IgD-negative memory B cell (primary cell): ENCODE measurements around the gene ZNF593. TPM values are rescaled to one million over a fixed set of nuclear protein-coding genes. Genes with fewer than 3 reads are reported as not detected.
A peak's percentile ranks its signal among the peaks of the same experiment; 100 is the strongest.

Experiments used
- H3K27ac Mint-ChIP-seq, 3 donors: one replicate each; pipeline ENCODE4 v1.8.0; 2020 to 2022; ENCODE audit warnings: mild to moderate bottlenecking in 3 of 3, mixed read lengths in 3 of 3, moderate library complexity in 1 of 3
- H3K27me3 Mint-ChIP-seq: one replicate; pipeline ENCODE4 v1.8.0; 2021; ENCODE audit warnings: mixed read lengths
- H3K36me3 Mint-ChIP-seq: one replicate; pipeline ENCODE4 v1.8.0; 2020; ENCODE audit warnings: mild to moderate bottlenecking, mixed read lengths
- H3K4me1 Mint-ChIP-seq, 3 donors: one replicate each; pipeline ENCODE4 v1.8.0; 2020 to 2022; ENCODE audit warnings: mixed read lengths in 3 of 3, mild to moderate bottlenecking in 1 of 3
- H3K4me3 Mint-ChIP-seq, 4 donors: one replicate each; pipeline ENCODE4 v1.8.0; 2020 to 2022; ENCODE audit warnings: mild to moderate bottlenecking in 4 of 4, mixed read lengths in 4 of 4, moderate library complexity in 3 of 4
- H3K9me3 Mint-ChIP-seq, 3 donors: one replicate each; pipeline ENCODE4 v1.8.0; 2020 to 2021; ENCODE audit warnings: mixed read lengths in 3 of 3, mild to moderate bottlenecking in 1 of 3
- polyA plus RNA-seq: library from polyadenylated mRNA; unstranded; fragments of 300-500 nt; fragmentation: Illumina TruSeq; gene quantifications from one replicate; pipeline ENCODE4 v1.2.3, GENCODE V29; 2021

ZNF593 gene
- polyA plus RNA-seq, 1 donor from 2014 or later, result 43.7 TPM

- Mint-ChIP-seq H3K9me3 (no peaks in the 10 kb centered on the region), H3K36me3 (peaks cover 2% of the 10 kb centered on the region), H3K4me1 (peaks cover 0 to 3% (median 0%) of the 10 kb centered on the region in 3 donors), H3K27me3 (peaks cover 7% of the 10 kb centered on the region), H3K4me3 (no peak overlapping the region), H3K27ac (no peak overlapping the region)
These were observed 26.1 kb downstream of the ZNF593 start for GRCh38 chr1:26195805-26196204.

DNA sequence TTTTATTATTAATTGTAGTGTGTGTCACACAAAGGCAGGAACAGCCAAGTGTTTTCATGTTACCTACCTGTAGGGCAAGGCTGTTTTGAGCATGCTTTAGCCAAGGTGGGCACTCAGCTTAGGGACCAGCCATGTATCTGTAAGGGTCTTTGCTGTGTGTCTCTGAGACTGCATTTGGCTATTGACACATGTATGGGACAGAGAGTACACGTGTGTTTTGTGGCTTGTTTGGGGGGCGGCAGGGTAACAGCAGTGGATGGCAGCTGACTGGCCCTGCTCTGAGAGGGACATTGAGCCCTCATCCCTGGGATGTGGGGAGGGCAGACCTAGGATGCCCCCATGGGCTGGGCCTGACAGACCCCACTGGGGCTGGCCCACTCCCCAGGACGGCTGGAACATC, 27.6 kb downstream of the ZNF593 start:
- Mint-ChIP-seq H3K4me3 (no peak overlapping the region), H3K36me3 (peaks cover 2% of the 10 kb centered on the region), H3K27ac (no peak overlapping the region), H3K9me3 (no peaks in the 10 kb centered on the region), H3K27me3 (peaks cover 7% of the 10 kb centered on the region), H3K4me1 (peaks cover 0 to 13% (median 10%) of the 10 kb centered on the region in 3 donors)

- Mint-ChIP-seq H3K27me3 (peaks cover 5% of the 10 kb centered on the region), H3K27ac (no peak overlapping the region)
These were observed 28.1 kb downstream of the ZNF593 start for GRCh38 chr1:26197813-26198212.

DNA sequence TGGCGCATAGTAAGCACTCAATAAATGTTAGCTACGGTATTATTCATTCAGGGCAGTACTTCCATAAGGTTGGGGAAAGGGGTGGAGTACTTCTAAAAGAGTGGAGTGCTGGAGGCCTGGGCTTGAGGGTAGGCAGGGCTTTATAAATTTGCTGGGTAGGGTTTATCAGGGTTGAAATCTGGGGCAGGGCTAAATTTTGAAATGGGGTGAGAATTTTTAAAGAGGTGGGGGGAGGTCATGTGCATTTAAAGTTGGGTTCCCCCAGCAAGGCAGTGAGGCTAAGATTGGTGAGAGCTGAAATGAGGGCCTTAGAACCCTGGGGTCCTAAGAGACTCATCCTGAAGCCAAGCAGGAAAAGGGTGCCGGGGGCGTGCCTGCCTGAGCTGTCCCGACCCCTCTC, 30.7 kb downstream of the ZNF593 start:
- Mint-ChIP-seq H3K4me1 (peaks cover 0 to 13% (median 10%) of the 10 kb centered on the region in 3 donors), H3K27me3 (peaks cover 10% of the 10 kb centered on the region), H3K4me3 (peak overlapping the region in 1 of 4 donors; percentile 84), H3K9me3 (no peaks in the 10 kb centered on the region), H3K36me3 (peaks cover 3% of the 10 kb centered on the region), H3K27ac (no peak overlapping the region)

More at GRCh38 chr1:26197813-26198212, 28.1 kb downstream of the ZNF593 start:
- Mint-ChIP-seq H3K4me3 (no peak overlapping the region), H3K9me3 (no peaks in the 10 kb centered on the region), H3K36me3 (peaks cover 3% of the 10 kb centered on the region), H3K4me1 (peaks cover 0 to 13% (median 10%) of the 10 kb centered on the region in 3 donors)

DNA sequence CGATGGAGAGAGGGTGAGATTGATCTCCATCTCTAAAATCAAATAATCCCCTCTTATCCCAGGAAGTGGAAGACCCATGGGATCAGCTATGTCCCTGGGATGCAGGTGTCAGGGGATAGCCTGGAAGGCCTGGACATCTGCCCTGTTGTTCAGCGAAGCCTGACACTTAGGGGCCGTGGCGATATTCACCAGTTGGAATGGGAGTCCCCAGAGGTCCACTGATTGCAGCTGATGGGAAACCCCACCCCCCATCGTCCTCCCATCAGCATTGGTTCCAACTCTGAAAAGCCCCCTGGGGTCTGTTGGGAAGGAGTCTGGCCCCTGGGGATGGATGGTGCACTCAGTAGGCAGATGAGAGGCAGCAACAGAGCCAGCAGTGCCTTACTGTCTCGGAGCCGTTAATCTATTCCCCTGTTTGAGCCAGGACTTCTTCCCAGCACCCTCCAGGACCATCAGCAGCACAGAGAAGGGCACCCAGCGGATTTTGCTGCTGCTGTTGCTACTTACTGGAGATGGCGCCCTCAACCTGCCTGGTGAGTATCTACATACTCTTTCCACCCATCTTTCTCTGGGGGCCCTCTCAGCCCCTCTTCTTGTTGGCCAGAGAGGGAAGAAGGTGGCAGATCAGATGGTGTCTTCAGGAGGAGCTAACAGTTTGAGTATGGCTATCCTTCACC, 34.1 kb downstream of the ZNF593 start:
- H3K27ac Mint-ChIP-seq, result no peak overlapping the region
- peaks cover 12% of the 10 kb centered on the region for H3K27me3 Mint-ChIP-seq
- H3K36me3 Mint-ChIP-seq, result peaks cover 1% of the 10 kb centered on the region
- no peak overlapping the region for H3K4me3 Mint-ChIP-seq
- peaks cover 0 to 13% (median 10%) of the 10 kb centered on the region in 3 donors for H3K4me1 Mint-ChIP-seq
- no peaks in the 10 kb centered on the region for H3K9me3 Mint-ChIP-seq

- Mint-ChIP-seq H3K9me3 (no peaks in the 10 kb centered on the region), H3K4me1 (no peaks in the 10 kb centered on the region), H3K36me3 (no peaks in the 10 kb centered on the region), H3K27ac (no peak overlapping the region), H3K4me3 (no peak overlapping the region), H3K27me3 (peaks cover 4% of the 10 kb centered on the region)
These were observed 40.6 kb downstream of the ZNF593 start for GRCh38 chr1:26210147-26210870.

GRCh38 chr1:26212726-26213125, 43.0 kb downstream of the ZNF593 start:
- Mint-ChIP-seq H3K27ac (no peak overlapping the region), H3K4me3 (no peak overlapping the region), H3K4me1 (no peaks in the 10 kb centered on the region), H3K36me3 (no peaks in the 10 kb centered on the region), H3K27me3 (peaks cover 2% of the 10 kb centered on the region), H3K9me3 (no peaks in the 10 kb centered on the region)

DNA sequence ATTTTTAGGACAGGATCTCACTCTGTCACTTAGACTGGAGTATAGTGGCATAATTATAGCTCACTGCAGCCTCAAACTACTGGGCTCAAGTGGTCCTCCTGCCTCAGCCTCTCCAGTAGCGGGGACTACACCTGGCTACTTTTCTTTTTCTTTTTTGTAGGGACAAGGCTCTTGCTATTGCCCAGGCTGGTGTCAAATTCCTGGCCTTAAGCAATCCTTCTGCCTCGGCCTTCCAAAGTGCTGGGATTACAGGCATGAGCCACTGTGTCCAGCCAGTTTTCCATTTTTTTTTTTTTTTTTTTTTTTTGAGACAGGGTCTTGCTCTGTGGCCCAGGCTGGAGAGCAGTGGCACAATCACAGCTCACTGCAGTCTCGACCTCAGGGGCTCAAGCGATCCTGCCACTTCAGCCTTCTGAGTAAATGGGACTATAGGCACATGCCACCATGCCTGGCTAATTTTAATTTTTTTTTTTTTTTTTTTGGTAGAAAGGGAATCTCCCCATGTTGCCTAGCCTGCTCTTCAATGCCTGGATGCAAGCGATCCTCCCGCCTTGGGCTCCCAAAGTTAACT, 43.7 kb downstream of the ZNF593 start:
- Mint-ChIP-seq H3K4me3 (no peak overlapping the region), H3K36me3 (no peaks in the 10 kb centered on the region), H3K4me1 (no peaks in the 10 kb centered on the region), H3K9me3 (no peaks in the 10 kb centered on the region), H3K27ac (no peak overlapping the region), H3K27me3 (peaks cover 2% of the 10 kb centered on the region)

- Mint-ChIP-seq H3K4me3 (no peak overlapping the region), H3K27me3 (peaks cover 4% of the 10 kb centered on the region), H3K36me3 (no peaks in the 10 kb centered on the region), H3K27ac (no peak overlapping the region), H3K4me1 (no peaks in the 10 kb centered on the region), H3K9me3 (no peaks in the 10 kb centered on the region)
These were observed 45.5 kb downstream of the ZNF593 start for GRCh38 chr1:26215246-26215645.

- Mint-ChIP-seq H3K27ac (no peak overlapping the region), H3K4me1 (no peaks in the 10 kb centered on the region), H3K36me3 (no peaks in the 10 kb centered on the region), H3K9me3 (no peaks in the 10 kb centered on the region), H3K4me3 (no peak overlapping the region), H3K27me3 (peaks cover 8% of the 10 kb centered on the region)
These were observed 49.3 kb downstream of the ZNF593 start for GRCh38 chr1:26218906-26219494.

Other genes with a start within 250 kb of the ZNF593 start
- 8.6 TPM for gene PAFAH2, start 171.8 kb upstream of the ZNF593 start, polyA plus RNA-seq
- not detected for gene EXTL1, start 148.1 kb upstream of the ZNF593 start, polyA plus RNA-seq
- not detected for gene SLC30A2, start 123.8 kb upstream of the ZNF593 start, polyA plus RNA-seq
- gene TRIM63, start 102.3 kb upstream of the ZNF593 start, polyA plus RNA-seq, result not detected
- 3.7 TPM for gene PDIK1L, start 58.1 kb upstream of the ZNF593 start, polyA plus RNA-seq
- not detected for gene FAM110D, start 10.8 kb upstream of the ZNF593 start, polyA plus RNA-seq
- gene C1orf232, start 945 bp upstream of the ZNF593 start, polyA plus RNA-seq, result not detected
- gene ZNF593OS, start 1.9 kb downstream of the ZNF593 start, polyA plus RNA-seq, result 0.61 TPM
- 2.2 TPM for gene CNKSR1, start 7.6 kb downstream of the ZNF593 start, polyA plus RNA-seq
- not detected for gene CATSPER4, start 20.7 kb downstream of the ZNF593 start, polyA plus RNA-seq
- gene CEP85, start 64.3 kb downstream of the ZNF593 start, polyA plus RNA-seq, result 6.6 TPM
- gene SH3BGRL3, start 110.2 kb downstream of the ZNF593 start, polyA plus RNA-seq, result 1,152 TPM
- 11.2 TPM for gene UBXN11, start 136.7 kb downstream of the ZNF593 start, polyA plus RNA-seq
- gene CD52, start 148.1 kb downstream of the ZNF593 start, polyA plus RNA-seq, result 10,525 TPM
- gene CRYBG2, start 184.2 kb downstream of the ZNF593 start, polyA plus RNA-seq, result 3.1 TPM
- gene ZNF683, start 202.8 kb downstream of the ZNF593 start, polyA plus RNA-seq, result 8.8 TPM
- not detected for gene LIN28A, start 240.9 kb downstream of the ZNF593 start, polyA plus RNA-seq